SK-N-MC (cell line): ENCODE measurements around the gene GSTM4.

Experiments used
- EZH2 ChIP-seq: fragments of 200-600 bp; sonication (generic); IDR thresholded peaks from one replicate; pipeline ENCODE4 v1.6.1; 2017; ENCODE audit warnings: antibody characterized with exemption
- FOXP2 ChIP-seq: optimal IDR thresholded peaks from 2 replicates; pipeline ENCODE3; 2011; ENCODE audit warnings: mild to moderate bottlenecking, moderate library complexity; ENCODE audit not compliant: insufficient read depth; ENCODE audit errors: extremely low read length, control extremely low read depth
- POLR2AphosphoS5 ChIP-seq: IDR thresholded peaks from 2 replicates; pipeline ENCODE4 v1.6.1; 2012; ENCODE audit warnings: mild to moderate bottlenecking, low read depth, low read length, borderline replicate concordance

GRCh38 chr1:109627692-109628399, 28.1 kb upstream of the GSTM4 start:
- TF ChIP-seq EZH2 (no peak), POLR2AphosphoS5 (no peak), FOXP2 (no peak)
